ENCODE data around the gene PIK3C2A. TPM values are rescaled to one million over a fixed set of nuclear protein-coding genes. Genes with fewer than 3 reads are reported as not detected.

The PIK3C2A gene
- polyA plus RNA-seq, 1 donor (not counting 4 experiments of a cell fraction or from before 2014, with no cell fraction given): 44.7 TPM

GRCh38 chr11:17164361-17165246 is 43.2 kb downstream of the PIK3C2A start:
- peaks cover 66% of the 10 kb centered on the region for H3K79me2 ChIP-seq (ENCODE audit: control insufficient read depth, insufficient read depth, low read length)
- H3K27me3 ChIP-seq (ENCODE audit: control insufficient read depth, extremely low read depth, insufficient read depth, low read length): no peaks in the 10 kb centered on the region
- DNase-seq (ENCODE audit: low read depth, low spot score) (no peak), FAIRE-seq (no peak)
- H3K9me1 ChIP-seq (ENCODE audit: control insufficient read depth, extremely low read depth, insufficient read depth, low read length): no peaks in the 10 kb centered on the region
- no peaks in the 10 kb centered on the region for H3K9me3 ChIP-seq (ENCODE audit: control insufficient read depth, low read depth, low read length)
- no peak overlapping the region for H3K9ac ChIP-seq (ENCODE audit: control insufficient read depth, extremely low read depth, insufficient read depth, low read length)
- peaks cover 6% of the 10 kb centered on the region for H3K4me1 ChIP-seq (ENCODE audit: control insufficient read depth, extremely low read depth, insufficient read depth, low read length)
- no peaks in the 10 kb centered on the region for H4K20me1 ChIP-seq (ENCODE audit: control insufficient read depth, extremely low read depth, insufficient read depth, low read length)
- TF ChIP-seq CTCF (optimal IDR thresholded peaks at IDR 0.05 in 1 of 3, IDR thresholded peaks at IDR 0.05 in 1 of 3, conservative IDR thresholded peaks at IDR 0.05 in 1 of 3; ENCODE audit: extremely low read depth in 1 of 3, insufficient read depth in 2 of 3, low read length in 3 of 3): no peak
- TF ChIP-seq EZH2 (IDR thresholded peaks at IDR 0.05; ENCODE audit: low read length): no peak
- H3K27ac ChIP-seq (ENCODE audit: control insufficient read depth, insufficient read depth, low read length): no peak overlapping the region
- H3K4me3 ChIP-seq (ENCODE audit: control insufficient read depth in 2 of 3, extremely low read depth in 1 of 3, insufficient read depth in 2 of 3, low read depth in 1 of 3, low read length in 3 of 3): no peak overlapping the region
- H2AFZ ChIP-seq (ENCODE audit: control insufficient read depth, low read length): no peak overlapping the region
- no peak overlapping the region for H3K4me2 ChIP-seq (ENCODE audit: control insufficient read depth, extremely low read depth, insufficient read depth, low read depth, low read length)
- peaks cover 0 to 7% of the 10 kb centered on the region in 2 experiments for H3K36me3 ChIP-seq (ENCODE audit: control insufficient read depth in 2 of 2, extremely low read depth in 1 of 2, insufficient read depth in 2 of 2, low read length in 2 of 2)
- dilution Hi-C loops (cut with MboI; ENCODE audit: extremely low pct_ligation_motif_present, low sequenced_read_pairs): no loop called here

GRCh38 chr11:17163736-17164135 is 44.0 kb downstream of the PIK3C2A start:
- Histone ChIP-seq H3K4me2 (ENCODE audit: control insufficient read depth, extremely low read depth, insufficient read depth, low read depth, low read length) (no peak overlapping the region), H3K9me1 (ENCODE audit: control insufficient read depth, extremely low read depth, insufficient read depth, low read length) (no peaks in the 10 kb centered on the region), H2AFZ (ENCODE audit: control insufficient read depth, low read length) (no peak overlapping the region), H3K4me3 (ENCODE audit: control insufficient read depth in 2 of 3, extremely low read depth in 1 of 3, insufficient read depth in 2 of 3, low read depth in 1 of 3, low read length in 3 of 3) (no peak overlapping the region), H3K27ac (ENCODE audit: control insufficient read depth, insufficient read depth, low read length) (no peak overlapping the region), H3K9ac (ENCODE audit: control insufficient read depth, extremely low read depth, insufficient read depth, low read length) (no peak overlapping the region), H3K4me1 (ENCODE audit: control insufficient read depth, extremely low read depth, insufficient read depth, low read length) (peaks cover 6% of the 10 kb centered on the region), H3K36me3 (ENCODE audit: control insufficient read depth in 2 of 2, extremely low read depth in 1 of 2, insufficient read depth in 2 of 2, low read length in 2 of 2) (peaks cover 0 to 5% of the 10 kb centered on the region in 2 experiments), H4K20me1 (ENCODE audit: control insufficient read depth, extremely low read depth, insufficient read depth, low read length) (no peaks in the 10 kb centered on the region), H3K27me3 (ENCODE audit: control insufficient read depth, extremely low read depth, insufficient read depth, low read length) (no peaks in the 10 kb centered on the region), H3K9me3 (ENCODE audit: control insufficient read depth, low read depth, low read length) (no peaks in the 10 kb centered on the region), H3K79me2 (ENCODE audit: control insufficient read depth, insufficient read depth, low read length) (peaks cover 73% of the 10 kb centered on the region)
- no peak for TF ChIP-seq EZH2 (IDR thresholded peaks at IDR 0.05; ENCODE audit: low read length)
- no peak for TF ChIP-seq CTCF (optimal IDR thresholded peaks at IDR 0.05 in 1 of 3, IDR thresholded peaks at IDR 0.05 in 1 of 3, conservative IDR thresholded peaks at IDR 0.05 in 1 of 3; ENCODE audit: extremely low read depth in 1 of 3, insufficient read depth in 2 of 3, low read length in 3 of 3)
- dilution Hi-C loops (cut with MboI; ENCODE audit: extremely low pct_ligation_motif_present, low sequenced_read_pairs): no loop called here
- no peak for DNase-seq (ENCODE audit: low read depth, low spot score)
- no peak for FAIRE-seq

Measured in keratinocyte (primary cell).